HG02885 (cell line): ENCODE data around the gene HIRIP3.

Experiments
- ATAC-seq: cut with Tn5 transposase; IDR thresholded peaks from one replicate; pipeline ENCODE4 v1.9.1; 2021; ENCODE audit warnings: mild to moderate bottlenecking; ENCODE audit not compliant: unreplicated experiment, poor library complexity

HIRIP3 gene

GRCh38 chr16:30000735-30001631 is 5.6 kb upstream of the HIRIP3 start:
- ATAC-seq = no peak

GRCh38 chr16:29999605-30000004 is 4.2 kb upstream of the HIRIP3 start:
- ATAC-seq = no peak

GRCh38 chr16:29996766-29997250 is 1.4 kb upstream of the HIRIP3 start:
- no peak for ATAC-seq

GRCh38 chr16:29995911-29996765 is 721 bp upstream of the HIRIP3 start, which contains the start of gene INO80E:
INO80E (plus strand) TSS chr16:29996241; CDS start chr16:29996311, 70 bp downstream.
- ATAC-seq = peak; percentile 95

GRCh38 chr16:29994600-29995323 is 655 bp downstream of the HIRIP3 start:
- peak; percentile 34 for ATAC-seq

- no peak for ATAC-seq
Observed at GRCh38 chr16:29993903-29994599, 1.4 kb downstream of the HIRIP3 start.

GRCh38 chr16:29993191-29993902 is 2.1 kb downstream of the HIRIP3 start:
- no peak for ATAC-seq

GRCh38 chr16:29992344-29992967 is 3.0 kb downstream of the HIRIP3 start:
- ATAC-seq = no peak

- ATAC-seq = no peak
Observed at GRCh38 chr16:29991571-29991904, 3.9 kb downstream of the HIRIP3 start.

GRCh38 chr16:29990883-29991570 is 4.4 kb downstream of the HIRIP3 start:
- no peak for ATAC-seq

- no peak for ATAC-seq
Observed at GRCh38 chr16:29990034-29990433, 5.4 kb downstream of the HIRIP3 start.

GRCh38 chr16:29989111-29989858 is 6.1 kb downstream of the HIRIP3 start:
- ATAC-seq = no peak

- ATAC-seq = no peak
Observed at GRCh38 chr16:29988346-29989075, 6.9 kb downstream of the HIRIP3 start.

GRCh38 chr16:29987371-29988085 is 7.9 kb downstream of the HIRIP3 start:
- ATAC-seq = no peak

- ATAC-seq = no peak
Observed at GRCh38 chr16:29986931-29987330, 8.5 kb downstream of the HIRIP3 start.

GRCh38 chr16:29986231-29986630 is 9.2 kb downstream of the HIRIP3 start:
- no peak for ATAC-seq
